Measurements from ENCODE around the gene AKAP6.

DNA sequence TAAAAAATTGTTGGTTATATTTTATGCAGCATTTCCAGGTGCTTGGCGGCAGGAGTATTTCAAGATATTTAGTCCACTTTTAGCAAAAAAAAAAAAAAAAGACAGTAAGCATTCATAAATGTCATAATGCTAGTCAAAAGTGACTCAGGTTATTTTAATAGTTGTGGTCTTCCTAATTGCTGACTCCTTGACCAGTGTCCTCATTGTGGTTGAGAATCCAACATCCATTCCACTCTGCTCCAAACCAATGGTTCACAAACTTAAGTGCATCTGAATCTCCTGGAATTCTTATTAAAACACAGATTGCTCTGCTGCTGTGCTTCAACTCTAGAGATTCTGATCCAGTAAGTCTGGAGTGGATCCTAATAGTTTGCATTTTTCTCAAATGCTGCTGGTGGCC, 71.4 kb downstream of the AKAP6 start:
- no peak for TF ChIP-seq CTCF (IDR thresholded peaks at IDR 0.05; ENCODE audit: low read depth, low read length, missing input control)
- TF ChIP-seq, protein P1, sequence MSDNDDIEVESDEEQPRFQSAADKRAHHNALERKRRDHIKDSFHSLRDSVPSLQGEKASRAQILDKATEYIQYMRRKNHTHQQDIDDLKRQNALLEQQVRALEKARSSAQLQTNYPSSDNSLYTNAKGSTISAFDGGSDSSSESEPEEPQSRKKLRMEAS (IDR thresholded peaks at IDR 0.05), result no peak
- no peak for TF ChIP-seq JUND (IDR thresholded peaks at IDR 0.05)
